ENCODE data around the gene ANP32B.

The ANP32B gene

GRCh38 chr9:98021306-98022040 is 38.3 kb downstream of the ANP32B start:
- in situ Hi-C loops (cut with HindIII; ENCODE audit: low sequenced_read_pairs) = no loop called here

GRCh38 chr9:98022447-98022846 is 39.3 kb downstream of the ANP32B start:
- in situ Hi-C loops (cut with HindIII; ENCODE audit: low sequenced_read_pairs) = no loop called here

DNA sequence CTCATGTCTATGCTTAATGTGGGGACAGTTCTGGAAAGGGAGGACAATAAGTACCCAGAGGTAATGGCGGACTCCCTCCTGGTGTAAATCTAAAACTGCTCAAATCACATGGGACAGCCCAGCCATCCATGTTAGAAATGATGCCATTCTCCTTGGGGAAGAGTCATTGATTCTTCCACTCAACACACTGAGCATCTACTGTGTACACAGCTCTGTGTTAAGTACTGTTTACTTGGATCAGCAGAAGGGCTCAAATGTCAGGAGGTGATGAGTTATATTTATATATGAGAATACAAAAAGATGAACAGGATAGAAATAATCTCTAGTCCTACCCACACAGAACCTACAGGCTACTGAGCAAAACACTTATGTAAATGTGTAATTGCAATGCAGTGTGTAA is 41.6 kb downstream of the ANP32B start:
- in situ Hi-C loops (cut with HindIII; ENCODE audit: low sequenced_read_pairs) = no loop called here

- in situ Hi-C loops (cut with HindIII; ENCODE audit: low sequenced_read_pairs) = no loop called here
Measured at GRCh38 chr9:98031169-98031568, 48.0 kb downstream of the ANP32B start.

GRCh38 chr9:98031935-98032334 is 48.8 kb downstream of the ANP32B start:
- in situ Hi-C loops (cut with HindIII; ENCODE audit: low sequenced_read_pairs) = no loop called here

- in situ Hi-C loops (cut with HindIII; ENCODE audit: low sequenced_read_pairs) = no loop called here
Measured at GRCh38 chr9:98034593-98035546, 51.7 kb downstream of the ANP32B start.

DNA sequence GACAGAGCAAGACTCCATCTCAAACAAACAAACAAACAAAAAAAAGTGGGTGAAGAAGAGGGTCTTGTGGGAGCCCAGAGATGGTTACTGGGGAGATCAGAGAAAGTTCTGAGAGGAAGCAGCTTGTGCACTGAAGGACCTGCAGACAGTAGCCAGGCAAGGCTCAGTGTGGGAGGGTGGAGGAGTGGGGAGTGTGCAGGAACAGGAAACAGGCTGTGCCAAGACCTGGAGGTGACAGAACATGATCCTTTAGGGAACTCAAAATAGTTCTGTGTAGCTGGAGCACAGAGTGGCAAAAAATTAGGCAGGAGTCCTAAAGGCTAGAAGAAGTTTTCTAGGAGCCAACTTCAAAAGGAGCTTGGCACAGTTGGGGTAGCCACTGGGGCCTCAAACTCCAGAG is 54.2 kb downstream of the ANP32B start:
- in situ Hi-C loops (cut with HindIII; ENCODE audit: low sequenced_read_pairs) = no loop called here

DNA sequence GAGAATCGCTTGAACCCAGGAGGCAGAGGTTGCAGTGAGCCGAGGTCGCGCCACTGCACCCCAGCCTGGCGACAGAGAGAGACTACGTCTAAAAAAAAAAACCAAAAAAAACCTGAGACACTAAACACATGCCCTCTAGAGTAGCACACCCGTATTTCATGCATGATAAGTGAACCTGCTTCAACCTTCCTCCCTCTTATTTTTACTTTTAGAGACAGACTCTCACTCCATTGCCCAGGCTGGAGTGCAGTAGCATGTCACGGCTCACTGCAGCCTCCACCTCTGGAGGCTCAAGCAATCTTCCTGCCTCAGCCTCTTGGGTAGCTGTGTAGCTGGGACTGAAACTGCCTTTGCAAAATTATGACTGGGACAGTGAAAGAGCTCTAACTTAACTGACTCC is 55.8 kb downstream of the ANP32B start:
- in situ Hi-C loops (cut with HindIII; ENCODE audit: low sequenced_read_pairs) = no loop called here

DNA sequence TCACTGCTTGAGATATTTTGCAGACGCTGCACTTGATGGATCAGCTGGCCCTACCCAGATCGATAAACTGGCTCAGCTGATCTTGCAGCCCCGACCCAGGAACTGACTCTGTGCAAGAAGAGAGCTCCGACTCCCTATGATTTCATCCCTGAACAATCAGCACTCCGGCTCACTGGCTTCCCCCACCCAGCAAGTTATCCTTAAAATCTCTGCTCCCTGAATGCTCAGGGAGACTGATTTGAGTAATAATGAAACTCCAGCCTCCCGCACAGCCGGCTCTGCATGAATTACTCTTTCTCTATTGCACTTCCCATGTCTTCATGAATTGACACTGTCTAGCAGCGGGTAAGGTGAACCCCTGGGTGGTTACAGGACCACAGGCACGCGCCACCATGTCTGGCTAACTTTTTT is 56.5 kb downstream of the ANP32B start:
- in situ Hi-C loops (cut with HindIII; ENCODE audit: low sequenced_read_pairs) = no loop called here

- in situ Hi-C loops (cut with HindIII; ENCODE audit: low sequenced_read_pairs) = no loop called here
Measured at GRCh38 chr9:98040212-98040611, 57.1 kb downstream of the ANP32B start.

DNA sequence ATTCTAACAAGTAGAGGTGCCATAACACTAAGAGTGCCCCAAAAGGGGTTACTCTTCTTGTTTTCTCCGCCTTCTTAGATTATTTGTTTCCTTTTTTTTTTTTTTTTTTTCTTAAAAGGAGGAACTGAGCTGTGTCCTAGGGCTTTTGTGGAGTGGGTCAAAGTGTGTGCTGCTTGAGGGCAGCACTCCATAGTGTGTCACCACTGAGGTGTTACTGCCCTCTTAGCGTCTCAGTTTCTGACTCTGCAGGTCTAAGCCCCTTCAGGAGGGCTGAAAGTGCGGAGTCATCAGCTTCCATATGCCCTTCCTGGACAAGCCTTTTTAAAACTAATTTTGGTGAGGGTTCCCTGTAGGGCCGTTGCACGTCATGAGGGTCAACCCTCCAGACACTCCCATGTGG is 60.8 kb downstream of the ANP32B start:
- in situ Hi-C loops (cut with HindIII; ENCODE audit: low sequenced_read_pairs) = no loop called here

DNA sequence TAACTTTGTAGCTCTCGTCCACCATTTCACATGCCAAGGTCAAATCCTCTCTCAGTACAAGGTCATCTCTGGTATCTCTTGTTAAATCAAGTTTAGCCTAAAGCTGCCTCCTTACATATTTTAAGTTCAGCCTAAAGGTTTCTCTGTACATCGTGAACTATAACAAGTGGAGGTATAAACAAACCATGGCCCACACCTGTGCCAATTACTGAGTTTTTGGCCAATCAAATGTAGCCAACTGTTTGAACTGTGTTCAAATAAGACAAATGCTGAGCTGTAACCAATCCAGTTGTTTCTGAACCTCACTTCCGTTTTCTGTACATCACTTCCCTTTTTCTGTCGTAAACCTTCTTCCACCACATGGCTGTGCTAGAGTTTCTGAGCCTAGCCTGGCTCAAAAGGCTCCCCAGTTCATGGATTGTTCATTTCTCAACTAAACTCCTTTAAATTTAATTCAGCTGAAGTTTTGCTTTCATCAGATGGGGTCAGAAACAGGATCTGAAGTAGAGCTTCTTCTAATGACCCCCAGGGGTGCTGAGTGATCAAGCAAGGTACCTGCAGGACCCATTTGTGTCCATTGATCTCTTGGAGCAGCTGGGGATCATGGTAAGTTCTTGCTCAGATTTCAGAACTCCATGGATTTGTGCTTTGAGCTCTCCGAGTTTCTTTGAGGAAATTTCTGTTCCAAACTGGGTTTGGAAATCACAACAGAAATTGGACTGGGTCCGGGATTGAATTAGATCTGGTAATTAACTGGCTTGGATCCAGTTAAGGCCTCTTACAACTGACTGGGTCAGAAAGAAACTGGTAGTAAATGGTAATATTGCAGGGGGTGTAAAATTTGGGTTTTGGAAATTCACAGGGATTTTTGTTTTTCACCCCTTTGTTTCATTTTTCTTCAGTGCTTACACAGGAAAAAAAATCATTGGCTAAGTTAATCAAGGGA is 62.4 kb downstream of the ANP32B start:
- in situ Hi-C loops (cut with HindIII; ENCODE audit: low sequenced_read_pairs) = no loop called here

- in situ Hi-C loops (cut with HindIII; ENCODE audit: low sequenced_read_pairs) = no loop called here
Measured at GRCh38 chr9:98046180-98046543, 63.0 kb downstream of the ANP32B start.

DNA sequence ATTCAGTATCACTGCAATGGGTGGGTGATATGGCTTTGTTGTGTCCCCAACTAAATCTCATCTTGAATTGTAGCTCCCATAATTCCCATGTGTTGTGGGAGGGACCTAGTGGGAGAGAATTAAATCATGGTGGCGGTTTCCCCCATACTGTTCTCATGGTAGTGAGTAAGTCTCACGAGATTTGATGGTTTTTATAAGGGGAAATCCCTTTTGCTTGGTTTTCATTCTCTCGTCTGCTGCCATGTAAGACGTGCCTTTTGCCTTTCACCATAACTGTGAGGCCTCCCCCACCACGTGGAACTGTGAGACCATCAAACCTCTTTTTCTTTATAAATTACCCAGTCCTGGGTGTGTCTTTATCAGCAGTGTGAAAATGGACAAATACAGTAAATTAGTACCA is 63.9 kb downstream of the ANP32B start:
- in situ Hi-C loops (cut with HindIII; ENCODE audit: low sequenced_read_pairs) = no loop called here

DNA sequence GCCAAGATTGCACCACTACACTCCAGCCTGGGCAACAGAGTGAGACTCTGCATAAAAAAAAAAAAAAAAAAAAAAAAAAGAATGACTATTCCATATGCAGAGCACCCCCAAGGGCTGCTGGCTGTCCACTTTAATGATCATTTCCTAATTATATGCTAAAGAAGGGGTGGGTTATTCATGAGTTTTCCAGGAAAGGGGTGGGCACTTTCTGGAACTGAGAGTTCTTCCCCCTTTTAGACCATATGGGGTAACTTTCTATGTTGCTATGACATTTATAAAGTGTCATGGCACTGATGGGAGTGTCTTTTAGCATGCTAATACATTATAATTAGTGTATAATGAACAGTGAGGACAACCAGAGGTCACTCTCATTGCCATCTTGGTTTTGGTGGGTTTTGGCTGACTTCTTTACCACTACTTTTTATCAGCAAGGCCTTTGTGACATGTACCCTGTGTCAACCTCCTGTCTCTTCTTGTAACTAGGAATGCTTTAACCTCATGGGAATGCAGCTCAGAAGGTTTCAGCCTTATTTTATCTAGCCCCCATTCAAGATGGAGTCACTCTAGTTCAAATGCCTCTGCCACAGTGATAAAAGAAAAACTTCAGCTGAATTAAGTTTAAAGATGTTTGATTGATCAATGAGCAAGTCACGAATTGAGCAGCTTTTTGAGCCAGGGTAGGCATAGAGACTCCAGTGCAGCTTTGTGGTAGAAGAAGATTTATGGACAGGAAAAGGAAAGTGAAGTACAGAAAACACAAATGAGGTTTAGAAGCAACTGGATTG is 66.3 kb downstream of the ANP32B start:
- in situ Hi-C loops (cut with HindIII; ENCODE audit: low sequenced_read_pairs) = no loop called here

GRCh38 chr9:98050351-98050750 is 67.2 kb downstream of the ANP32B start:
- in situ Hi-C loops (cut with HindIII; ENCODE audit: low sequenced_read_pairs) = no loop called here

DNA sequence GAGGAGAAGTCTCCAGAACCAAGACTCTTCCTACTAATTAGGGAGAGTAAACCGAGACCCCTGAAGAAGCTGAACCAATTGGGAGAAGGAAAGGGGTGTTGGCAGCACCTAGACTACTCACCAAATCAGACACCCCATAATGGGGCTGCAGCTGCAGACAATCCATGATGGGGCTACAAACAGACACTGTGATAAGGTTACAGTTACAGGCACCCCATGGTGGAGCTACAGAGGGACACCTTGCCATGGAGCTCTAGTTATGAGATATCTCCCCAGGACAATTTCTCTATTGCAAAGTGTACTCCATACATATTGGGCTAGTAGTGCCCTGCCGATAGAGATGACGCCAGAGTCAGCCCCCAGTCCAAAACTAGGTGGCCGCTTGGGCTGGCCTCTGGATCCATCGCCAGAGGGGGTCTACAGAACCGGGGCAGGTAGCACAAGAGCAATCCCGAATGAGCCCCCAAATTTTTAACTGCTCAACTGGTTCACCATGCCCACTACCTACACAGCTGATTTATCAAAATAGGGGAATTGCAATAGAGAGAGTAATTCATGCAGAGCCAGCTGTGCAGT is 71.3 kb downstream of the ANP32B start:
- in situ Hi-C loops (cut with HindIII; ENCODE audit: low sequenced_read_pairs) = no loop called here

DNA sequence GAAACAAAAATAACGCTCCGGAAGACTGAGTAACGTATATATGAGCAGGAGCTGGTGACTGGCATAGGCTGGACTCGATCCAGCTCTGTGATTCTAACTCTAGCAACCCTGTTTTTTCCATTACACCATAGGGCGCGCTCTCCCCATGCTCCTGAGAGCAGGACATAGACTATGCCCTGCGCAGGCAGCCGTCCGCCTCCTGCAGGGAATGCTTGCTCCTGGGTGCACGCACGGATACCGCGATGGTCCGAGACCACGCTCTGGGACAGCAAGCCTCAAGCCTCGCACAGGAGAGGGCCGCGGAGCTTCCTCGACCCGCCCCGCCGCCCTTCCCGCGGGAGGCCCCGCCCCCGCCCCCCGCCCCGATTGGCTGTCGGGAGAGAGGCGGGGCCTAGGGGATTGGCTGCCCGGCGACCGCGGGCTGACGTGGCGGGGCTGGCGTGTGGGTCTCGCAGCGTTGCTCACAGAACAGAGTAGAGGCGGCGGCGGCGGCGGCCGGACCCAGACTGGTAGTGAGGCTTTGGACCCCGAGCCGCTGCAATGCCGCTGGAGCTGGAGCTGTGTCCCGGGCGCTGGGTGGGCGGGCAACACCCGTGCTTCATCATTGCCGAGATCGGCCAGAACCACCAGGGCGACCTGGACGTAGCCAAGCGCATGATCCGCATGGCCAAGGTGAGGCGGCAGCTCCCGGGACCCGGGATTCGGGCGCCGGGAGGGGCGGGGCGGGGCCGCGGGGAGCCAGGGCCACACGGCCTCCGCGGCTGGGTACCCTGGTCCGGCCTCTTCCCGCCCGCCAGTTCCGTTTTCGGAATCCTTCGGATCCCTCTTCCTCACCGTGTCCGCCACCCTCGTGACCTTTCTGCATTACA is 73.4 kb downstream of the ANP32B start, which contains the start of gene NANS:
NANS (plus strand) TSS at position 464 of the 869 bp plus-strand sequence; CDS start at position 541, 77 bp downstream.
- in situ Hi-C loops (cut with HindIII; ENCODE audit: low sequenced_read_pairs) = no loop called here

All from DLD1 (cell line).